LoVo (cell line): ENCODE results near the gene GPR61.

Experiments used
- DNase-seq: peaks from one replicate; pipeline ENCODE4 v3.0.0-alpha.2; 2016; ENCODE audit warnings: low spot score

GPR61 gene

GRCh38 chr1:109509176-109510134, 30.2 kb upstream of the GPR61 start, which contains the start of gene AMIGO1:
TSS of gene AMIGO1 (minus strand) at chr1:109509727. CDS start at chr1:109508912, 815 bp downstream.
- peak; percentile 74 for DNase-seq

- DNase-seq: no peak
Observed at GRCh38 chr1:109513110-109513710, 26.5 kb upstream of the GPR61 start.

- no peak for DNase-seq
Observed at GRCh38 chr1:109514846-109515245, 24.8 kb upstream of the GPR61 start.

GRCh38 chr1:109516872-109517271, 22.8 kb upstream of the GPR61 start:
- peak; percentile 54 for DNase-seq

GRCh38 chr1:109517337-109517736, 22.3 kb upstream of the GPR61 start:
- DNase-seq: no peak

- DNase-seq: no peak
Observed at GRCh38 chr1:109521002-109521951, 18.4 kb upstream of the GPR61 start.

GRCh38 chr1:109522026-109522425, 17.6 kb upstream of the GPR61 start:
- no peak for DNase-seq

GRCh38 chr1:109523706-109524105, 16.0 kb upstream of the GPR61 start:
- no peak for DNase-seq

GRCh38 chr1:109527098-109527811, 12.4 kb upstream of the GPR61 start:
- no peak for DNase-seq

- DNase-seq: no peak
Observed at GRCh38 chr1:109527846-109528695, 11.6 kb upstream of the GPR61 start.

- no peak for DNase-seq
Observed at GRCh38 chr1:109528712-109529111, 11.0 kb upstream of the GPR61 start.

- DNase-seq: no peak
Observed at GRCh38 chr1:109529881-109530456, 9.7 kb upstream of the GPR61 start.

- DNase-seq: no peak
Observed at GRCh38 chr1:109530457-109531087, 9.1 kb upstream of the GPR61 start.

GRCh38 chr1:109531380-109531779, 8.3 kb upstream of the GPR61 start:
- no peak for DNase-seq

- no peak for DNase-seq
Observed at GRCh38 chr1:109531826-109532364, 7.8 kb upstream of the GPR61 start.

- peak; percentile 77 for DNase-seq
Observed at GRCh38 chr1:109532365-109533136, 7.1 kb upstream of the GPR61 start.

GRCh38 chr1:109534307-109534858, 5.3 kb upstream of the GPR61 start:
- DNase-seq: no peak

- no peak for DNase-seq
Observed at GRCh38 chr1:109535481-109535880, 4.2 kb upstream of the GPR61 start.
